CD14-positive monocyte (primary cell): ENCODE data around the gene NPAS3. TPM values are rescaled to one million over a fixed set of nuclear protein-coding genes. Genes with fewer than 3 reads are reported as not detected.

Source experiments
- DNase-seq, 3 donors: peaks; one replicate each; pipeline ENCODE4 v3.0.0-alpha.2; 2011 to 2022
- H2AFZ ChIP-seq: 2 replicates; pipeline ENCODE4 v1.6.0; 2012; ENCODE audit warnings: mild to moderate bottlenecking, low read depth, low read length, inconsistent platforms; ENCODE audit not compliant: insufficient read depth, poor library complexity, severe bottlenecking
- H3K27ac ChIP-seq, 2 donors: 1 replicate in 1 of 2; 2 replicates in 1 of 2; pipeline ENCODE4 v1.5.1; 2012 to 2013; ENCODE audit warnings: low read length in 2 of 2, control low read depth in 1 of 2, inconsistent platforms in 1 of 2, low read depth in 1 of 2, mild to moderate bottlenecking in 1 of 2
- H3K27me3 ChIP-seq, 2 donors: one replicate each; pipeline versions ENCODE4 v1.6.0 to v1.6.1; 2011 to 2013; ENCODE audit warnings: low read length in 2 of 2; ENCODE audit not compliant: control insufficient read depth in 2 of 2, insufficient read depth in 2 of 2
- H3K36me3 ChIP-seq, 2 donors: replicated peaks in 1 of 2; 1 replicate in 1 of 2; 2 replicates in 1 of 2; pipeline versions ENCODE4 v1.5.1 to v1.6.1; 2012 to 2013; ENCODE audit warnings: low read length in 2 of 2, control low read depth in 1 of 2, inconsistent platforms in 1 of 2, mild to moderate bottlenecking in 1 of 2; ENCODE audit not compliant: insufficient read depth in 2 of 2, control insufficient read depth in 1 of 2
- H3K4me1 ChIP-seq, 2 donors: 1 replicate in 1 of 2; 2 replicates in 1 of 2; pipeline versions ENCODE4 v1.5.1 to v1.6.1; 2012 to 2013; ENCODE audit warnings: low read length in 2 of 2, control low read depth in 1 of 2, inconsistent platforms in 1 of 2, mild to moderate bottlenecking in 1 of 2, moderate library complexity in 1 of 2; ENCODE audit not compliant: insufficient read depth in 2 of 2, control insufficient read depth in 1 of 2
- H3K4me2 ChIP-seq: replicated peaks from 2 replicates; pipeline ENCODE3; 2012; ENCODE audit warnings: low read length, moderate library complexity, mild to moderate bottlenecking; ENCODE audit not compliant: poor library complexity, severe bottlenecking; ENCODE audit errors: extremely low read depth
- H3K4me3 ChIP-seq, 3 experiments: fragments of 200-600 bp in 1 of 3; sonication (generic) in 1 of 3; replicated peaks in 1 of 3; 1 replicate in 2 of 3; 2 replicates in 1 of 3; pipeline ENCODE4 v1.5.1; 2011 to 2013; ENCODE audit warnings: low read length in 3 of 3, mild to moderate bottlenecking in 3 of 3, control low read depth in 2 of 3, low read depth in 2 of 3, inconsistent platforms in 1 of 3, moderate library complexity in 1 of 3
- H3K79me2 ChIP-seq: 2 replicates; pipeline ENCODE4 v1.6.0; 2012; ENCODE audit warnings: mild to moderate bottlenecking, control low read depth, inconsistent platforms, low read length, moderate library complexity; ENCODE audit not compliant: insufficient read depth
- H3K9ac ChIP-seq: 2 replicates; pipeline ENCODE4 v1.6.0; 2017; ENCODE audit warnings: low read length, mild to moderate bottlenecking; ENCODE audit not compliant: insufficient read depth, poor library complexity, severe bottlenecking
- H3K9me3 ChIP-seq, 2 donors: replicated peaks in 1 of 2; 1 replicate in 1 of 2; 2 replicates in 1 of 2; pipeline versions ENCODE4 v1.5.1 to v1.6.1; 2012 to 2013; ENCODE audit warnings: low read length in 2 of 2, control low read depth in 1 of 2; ENCODE audit not compliant: control insufficient read depth in 1 of 2, insufficient read depth in 1 of 2
- H4K20me1 ChIP-seq: 2 replicates; pipeline ENCODE4 v1.6.0; 2012; ENCODE audit warnings: mild to moderate bottlenecking, low read length, control low read depth, moderate library complexity; ENCODE audit not compliant: insufficient read depth
- H3K27ac Mint-ChIP-seq, 7 donors: one replicate each; pipeline ENCODE4 v1.8.0; 2020; ENCODE audit warnings: mild to moderate bottlenecking in 7 of 7, mixed read lengths in 7 of 7, moderate library complexity in 6 of 7, inconsistent platforms in 2 of 7
- H3K27me3 Mint-ChIP-seq, 3 donors: one replicate each; pipeline ENCODE4 v1.8.0; 2021 to 2022; ENCODE audit warnings: low read depth in 3 of 3, mild to moderate bottlenecking in 3 of 3, mixed read lengths in 3 of 3, moderate library complexity in 3 of 3, inconsistent platforms in 1 of 3
- H3K36me3 Mint-ChIP-seq, 2 donors: one replicate each; pipeline ENCODE4 v1.8.0; 2020; ENCODE audit warnings: mixed read lengths in 2 of 2, inconsistent platforms in 1 of 2, mild to moderate bottlenecking in 1 of 2
- H3K4me1 Mint-ChIP-seq: one replicate; pipeline ENCODE4 v1.8.0; 2020; ENCODE audit warnings: mild to moderate bottlenecking, mixed read lengths
- H3K4me3 Mint-ChIP-seq, 2 donors: one replicate each; pipeline ENCODE4 v1.8.0; 2020; ENCODE audit warnings: mild to moderate bottlenecking in 2 of 2, mixed read lengths in 2 of 2, moderate library complexity in 1 of 2
- H3K9me3 Mint-ChIP-seq, 7 donors: one replicate each; pipeline ENCODE4 v1.8.0; 2020 to 2022; ENCODE audit warnings: mixed read lengths in 7 of 7, mild to moderate bottlenecking in 6 of 7, moderate library complexity in 6 of 7, inconsistent platforms in 2 of 7
- CTCF ChIP-seq: fragments of 200-600 bp; IDR thresholded peaks from one replicate; pipeline ENCODE4 v1.8.0; 2022; ENCODE audit warnings: antibody characterized with exemption, mild to moderate bottlenecking
- WGBS: methylation state at CpG from one replicate; pipeline ENCODE4 v1.1.5; 2013; ENCODE audit warnings: missing lambda C conversion rate; ENCODE audit not compliant: insufficient coverage; 5-methylcytosine and 5-hydroxymethylcytosine counted together
- intact Hi-C, 2 donors: fragments of 100-400 bp; cut with micrococcal nuclease; formaldehyde crosslinking; loops; one replicate each; pipeline versions ENCODE4 v1.15.0 to v1.15.1; 2023
- polyA plus RNA-seq, 3 donors: library from polyadenylated mRNA; depleted of rRNA in 1 of 3; unstranded in 2 of 3; stranded (reverse) in 1 of 3; fragments of 300-500 nt in 2 of 3; fragments of >200 nt in 1 of 3; fragmentation: Illumina TruSeq in 2 of 3; gene quantifications; 1 replicate in 2 of 3; 2 replicates in 1 of 3; pipeline ENCODE4 v1.2.3, GENCODE V29; 2012 to 2021

The NPAS3 gene
- polyA plus RNA-seq, 3 donors = not detected

GRCh38 chr14:33548606-33549005 is 609.9 kb downstream of the NPAS3 start:
- Histone ChIP-seq H3K9ac (no peak overlapping the region), H3K79me2 (no peaks in the 10 kb centered on the region), H3K4me2 (no peak overlapping the region), H3K27ac (no peak overlapping the region), H3K4me3 (no peak overlapping the region), H3K36me3 (no peaks in the 10 kb centered on the region), H3K4me1 (no peaks in the 10 kb centered on the region), H3K9me3 (no peaks in the 10 kb centered on the region), H4K20me1 (no peaks in the 10 kb centered on the region), H2AFZ (no peak overlapping the region), H3K27me3 (no peaks in the 10 kb centered on the region)
- H3K36me3 Mint-ChIP-seq = no peaks in the 10 kb centered on the region
- no CpG with 5 or more reads among the region's 1 CpG for WGBS
- no peak overlapping the region for H3K4me3 Mint-ChIP-seq
- DNase-seq = no peak
- intact Hi-C loops = no loop called here
- peaks cover 0 to 2% (median 0%) of the 10 kb centered on the region in 7 donors for H3K9me3 Mint-ChIP-seq
- H3K27me3 Mint-ChIP-seq = no peaks in the 10 kb centered on the region
- no peak overlapping the region for H3K27ac Mint-ChIP-seq
- no peak for TF ChIP-seq CTCF
- no peaks in the 10 kb centered on the region for H3K4me1 Mint-ChIP-seq

GRCh38 chr14:33551963-33552362 is 613.3 kb downstream of the NPAS3 start:
- Histone ChIP-seq H3K4me2 (no peak overlapping the region), H3K79me2 (no peaks in the 10 kb centered on the region), H3K9me3 (no peaks in the 10 kb centered on the region), H3K36me3 (no peaks in the 10 kb centered on the region), H3K27ac (no peak overlapping the region), H3K27me3 (no peaks in the 10 kb centered on the region), H3K9ac (no peak overlapping the region), H4K20me1 (no peaks in the 10 kb centered on the region), H2AFZ (no peak overlapping the region), H3K4me1 (no peaks in the 10 kb centered on the region), H3K4me3 (no peak overlapping the region)
- H3K4me3 Mint-ChIP-seq = no peak overlapping the region
- no peaks in the 10 kb centered on the region for H3K4me1 Mint-ChIP-seq
- TF ChIP-seq CTCF = no peak
- H3K27ac Mint-ChIP-seq = no peak overlapping the region
- no peak for DNase-seq
- 100% methylated on average over 1 of the region's 3 CpGs for WGBS
- intact Hi-C loops = no loop called here
- no peaks in the 10 kb centered on the region for H3K36me3 Mint-ChIP-seq
- H3K27me3 Mint-ChIP-seq = no peaks in the 10 kb centered on the region
- H3K9me3 Mint-ChIP-seq = no peaks in the 10 kb centered on the region
